Tibial nerve (tissue), 4 donors: ENCODE results near the gene ZCRB1. TPM values are rescaled to one million over a fixed set of nuclear protein-coding genes. Genes with fewer than 3 reads are reported as not detected.

ENCODE experiments used
- DNase-seq, 2 donors: peaks; one replicate each; pipeline ENCODE4 v3.0.0-alpha.2; 2019; ENCODE audit warnings: low spot score in 2 of 2
- H3K27ac ChIP-seq, 4 donors: fragments of 200-600 bp; sonication (generic) in 3 of 4; one replicate each; pipeline ENCODE4 v1.5.1; 2017 to 2019; ENCODE audit warnings: mild to moderate bottlenecking in 1 of 4
- H3K27me3 ChIP-seq, 2 donors: fragments of 200-600 bp; sonication (generic) in 1 of 2; one replicate each; pipeline versions ENCODE4 v1.5.1 to v1.6.0; 2017 to 2019
- H3K36me3 ChIP-seq, 3 donors: fragments of 200-600 bp; sonication (generic); one replicate each; pipeline ENCODE4 v1.5.1; 2018 to 2019
- H3K4me1 ChIP-seq, 4 donors: fragments of 200-600 bp; sonication (generic) in 3 of 4; one replicate each; pipeline ENCODE4 v1.5.1; 2017 to 2019
- H3K4me3 ChIP-seq, 4 donors: fragments of 200-600 bp; sonication (generic) in 3 of 4; one replicate each; pipeline ENCODE4 v1.5.1; 2017 to 2019; ENCODE audit warnings: mild to moderate bottlenecking in 1 of 4, moderate library complexity in 1 of 4
- H3K9me3 ChIP-seq, 4 donors: fragments of 200-600 bp; sonication (generic) in 3 of 4; one replicate each; pipeline ENCODE4 v1.5.1; 2017 to 2019
- CTCF ChIP-seq, 5 experiments: fragments of 200-600 bp in 3 of 5; fragments of 450-650 bp in 2 of 5; sonication (generic) in 3 of 5; IDR thresholded peaks; one replicate each; pipeline ENCODE4 v1.5.1; 2016 to 2019; ENCODE audit warnings: antibody characterized with exemption in 5 of 5, mild to moderate bottlenecking in 3 of 5, moderate library complexity in 2 of 5
- EP300 ChIP-seq, 2 donors: sonication (generic); formaldehyde crosslinking; IDR thresholded peaks; one replicate each; pipeline ENCODE4 v1.6.1; 2017; ENCODE audit warnings: antibody characterized with exemption in 2 of 2, mild to moderate bottlenecking in 1 of 2
- POLR2A ChIP-seq, 2 donors: fragments of 450-650 bp; IDR thresholded peaks; one replicate each; pipeline ENCODE4 v1.6.1; 2017; ENCODE audit warnings: antibody characterized with exemption in 2 of 2, mild to moderate bottlenecking in 2 of 2, moderate library complexity in 2 of 2
- WGBS, 2 donors: methylation state at CpG; one replicate each; pipeline ENCODE4 v1.1.5; 2018; 5-methylcytosine and 5-hydroxymethylcytosine counted together
- total RNA-seq, 4 donors: library from RNA; depleted of rRNA; stranded (reverse); fragments of >200 nt; gene quantifications; one replicate each; pipeline ENCODE4 v1.1.0, GENCODE V29; 2016

The ZCRB1 gene
- total RNA-seq, 4 donors from 2014 or later = 19.8 to 44.8 (median 32.3) TPM

GRCh38 chr12:42315108-42315507, 10.8 kb downstream of the ZCRB1 start:
- Histone ChIP-seq H3K27me3 (no peaks in the 10 kb centered on the region), H3K27ac (no peak overlapping the region), H3K9me3 (no peaks in the 10 kb centered on the region), H3K4me3 (no peak overlapping the region), H3K36me3 (peaks cover 0 to 92% (median 0%) of the 10 kb centered on the region in 3 donors), H3K4me1 (no peaks in the 10 kb centered on the region)
- no peak for DNase-seq
- TF ChIP-seq POLR2A (IDR thresholded peaks at IDR 0.05) (no peak), EP300 (IDR thresholded peaks at IDR 0.05) (no peak)
- WGBS, 2 donors = 86 to 89% methylated on average over 2 of the region's 2 CpGs

DNA sequence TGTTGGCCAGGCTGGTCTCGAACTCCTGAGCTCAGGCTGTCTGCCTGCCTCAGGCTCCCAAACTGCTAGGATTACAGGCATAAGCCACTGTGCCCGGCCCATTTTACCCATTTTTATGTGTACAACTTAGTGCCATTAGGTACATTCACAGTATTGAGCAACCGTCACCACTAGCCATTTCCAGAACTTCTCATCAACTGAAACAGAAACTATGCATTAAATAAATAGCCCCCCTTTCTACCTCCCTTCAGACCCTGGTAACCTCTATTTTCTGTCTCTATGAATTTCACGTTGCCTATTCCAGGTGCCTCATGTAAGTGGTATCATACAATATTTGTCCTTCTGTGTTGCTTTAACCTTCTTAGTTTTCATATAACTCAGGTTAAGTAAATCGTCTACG, 15.9 kb downstream of the ZCRB1 start:
- Histone ChIP-seq H3K27ac (no peak overlapping the region), H3K9me3 (no peaks in the 10 kb centered on the region), H3K36me3 (peaks cover 0 to 53% (median 0%) of the 10 kb centered on the region in 3 donors), H3K4me1 (no peaks in the 10 kb centered on the region), H3K27me3 (no peaks in the 10 kb centered on the region), H3K4me3 (no peak overlapping the region)
- TF ChIP-seq CTCF (IDR thresholded peaks at IDR 0.05) (no peak), EP300 (IDR thresholded peaks at IDR 0.05) (no peak), POLR2A (IDR thresholded peaks at IDR 0.05) (no peak)
- 84 to 87% methylated on average over 6 of the region's 6 CpGs for WGBS, 2 donors
- DNase-seq = no peak

- Histone ChIP-seq H3K36me3 (peaks cover 0 to 36% (median 0%) of the 10 kb centered on the region in 3 donors), H3K9me3 (no peaks in the 10 kb centered on the region), H3K27ac (no peak overlapping the region), H3K4me1 (no peaks in the 10 kb centered on the region), H3K27me3 (no peaks in the 10 kb centered on the region), H3K4me3 (no peak overlapping the region)
- no peak for TF ChIP-seq POLR2A (IDR thresholded peaks at IDR 0.05)
- no peak for TF ChIP-seq CTCF (IDR thresholded peaks at IDR 0.05)
- no peak for TF ChIP-seq EP300 (IDR thresholded peaks at IDR 0.05)
- no peak for DNase-seq
- 85 to 97% methylated on average over 2 of the region's 2 CpGs for WGBS, 2 donors
Observed at GRCh38 chr12:42308390-42308789, 17.5 kb downstream of the ZCRB1 start.

- no peak overlapping the region for H3K4me3 ChIP-seq
- TF ChIP-seq CTCF (IDR thresholded peaks at IDR 0.05) (no peak), POLR2A (IDR thresholded peaks at IDR 0.05) (no peak), EP300 (IDR thresholded peaks at IDR 0.05) (no peak)
- H3K27ac ChIP-seq = no peak overlapping the region
- H3K4me1 ChIP-seq = no peaks in the 10 kb centered on the region
- peaks cover 0 to 20% (median 0%) of the 10 kb centered on the region in 3 donors for H3K36me3 ChIP-seq
- no peaks in the 10 kb centered on the region for H3K9me3 ChIP-seq
- H3K27me3 ChIP-seq = no peaks in the 10 kb centered on the region
- no peak for DNase-seq
- WGBS, 2 donors = 96 to 97% methylated on average over 3 of the region's 3 CpGs
Observed at GRCh38 chr12:42306297-42306696, 19.6 kb downstream of the ZCRB1 start.

DNA sequence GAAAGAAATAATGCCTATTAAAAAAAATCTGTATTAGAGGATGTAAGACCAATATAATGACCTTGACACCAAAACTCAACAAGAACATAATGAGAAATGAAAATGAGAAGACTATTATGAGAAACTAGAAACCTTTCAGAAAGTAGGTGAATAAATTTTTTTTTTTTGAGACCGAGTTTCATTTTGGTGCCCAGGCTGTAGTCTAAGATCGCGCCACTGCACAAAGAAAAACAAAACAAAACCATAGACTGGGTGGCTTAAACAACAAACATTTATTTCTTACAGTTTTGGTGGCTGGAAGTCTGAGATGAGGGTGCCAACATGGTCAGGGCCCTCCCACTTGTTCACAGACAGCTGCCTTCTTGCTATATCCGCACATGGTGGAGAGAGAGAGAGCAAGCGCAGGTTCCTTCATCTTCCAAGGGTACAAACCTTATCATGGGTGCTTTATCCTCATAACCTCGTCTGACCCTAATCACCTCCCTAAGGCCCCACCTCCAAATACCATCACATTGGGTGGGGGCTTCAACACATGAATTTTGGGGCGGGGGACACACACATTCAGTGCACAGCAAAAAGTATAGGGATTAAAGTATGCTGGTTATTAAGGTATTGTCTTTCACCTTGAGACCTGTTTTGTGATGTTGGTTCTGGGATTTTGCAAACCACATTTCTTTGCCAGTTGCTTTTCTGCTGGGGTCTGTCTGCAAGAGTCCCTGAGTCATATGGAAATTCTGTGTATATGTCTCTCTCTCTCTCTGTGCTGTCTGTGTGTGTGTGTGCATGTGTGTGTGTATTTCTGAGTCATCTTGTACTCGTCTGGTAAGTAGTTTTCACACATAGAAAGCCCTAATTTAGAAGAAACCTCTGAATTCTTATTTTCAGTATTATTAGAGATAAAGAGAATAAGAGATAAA, 26.2 kb downstream of the ZCRB1 start:
- Histone ChIP-seq H3K36me3 (peaks cover 0 to 5% (median 0%) of the 10 kb centered on the region in 3 donors), H3K4me1 (no peaks in the 10 kb centered on the region), H3K4me3 (no peak overlapping the region), H3K9me3 (peaks cover 0 to 4% (median 0%) of the 10 kb centered on the region in 4 donors), H3K27ac (no peak overlapping the region), H3K27me3 (peaks cover 0 to 2% of the 10 kb centered on the region in 2 donors)
- no peak for TF ChIP-seq POLR2A (IDR thresholded peaks at IDR 0.05)
- no peak for TF ChIP-seq EP300 (IDR thresholded peaks at IDR 0.05)
- no peak for TF ChIP-seq CTCF (IDR thresholded peaks at IDR 0.05)
- no peak for DNase-seq
- 82% methylated on average over 8 of the region's 8 CpGs for WGBS, 2 donors
